B cell (primary cell): Measurements from ENCODE around the gene DOCK8. TPM values are rescaled to one million over a fixed set of nuclear protein-coding genes. Genes with fewer than 3 reads are reported as not detected.
"Not testable (repeated sequence)": the region's sequence is repeated elsewhere in the genome, so short reads cannot be mapped to it uniquely, and the experiment has no call there.

Experiments used
- ATAC-seq: fragments of 200-7000 bp; cut with Tn5 transposase; one replicate; pipeline ENCODE4 v1.10.0; 2021; ENCODE audit warnings: low read depth, mild to moderate bottlenecking, moderate number of reproducible peaks, moderate library complexity
- CTCF ChIA-PET: fragments of 350-600 bp; sonication (Branson Sonifier 250); formaldehyde crosslinking; loops from one replicate; lab custom pipeline; 2021; ENCODE audit warnings: antibody characterized with exemption, inconsistent platforms; lab: Charles Lee
- POLR2A ChIA-PET: fragments of 350-600 bp; sonication (Branson Sonifier 250); formaldehyde crosslinking; loops from one replicate; lab custom pipeline; 2021; ENCODE audit warnings: antibody characterized with exemption; lab: Charles Lee
- DNase-seq: peaks from one replicate; pipeline ENCODE4 v3.0.0; 2013
- H2AFZ ChIP-seq: 2 replicates; pipeline ENCODE4 v1.6.1; 2012; ENCODE audit warnings: mild to moderate bottlenecking, low read depth, low read length; ENCODE audit not compliant: insufficient read depth, poor library complexity, severe bottlenecking
- H3K27ac ChIP-seq, 2 donors: 1 replicate in 1 of 2; 2 replicates in 1 of 2; pipeline ENCODE4 v1.5.1; 2012 to 2013; ENCODE audit warnings: low read length in 2 of 2, mild to moderate bottlenecking in 2 of 2, moderate library complexity in 1 of 2
- H3K27me3 ChIP-seq, 4 experiments: fragments of 200-600 bp in 1 of 4; sonication (generic) in 1 of 4; replicated peaks in 1 of 4; 1 replicate in 2 of 4; 2 replicates in 2 of 4; pipeline versions ENCODE4 v1.6.1 to v1.7.0; 2013 to 2016; ENCODE audit warnings: low read length in 3 of 4, mild to moderate bottlenecking in 2 of 4, mixed read lengths in 1 of 4, moderate library complexity in 1 of 4; ENCODE audit not compliant: insufficient read depth in 4 of 4, control insufficient read depth in 3 of 4; ENCODE audit errors: control extremely low read depth in 1 of 4
- H3K36me3 ChIP-seq, 2 experiments: replicated peaks in 1 of 2; 1 replicate in 1 of 2; 2 replicates in 1 of 2; pipeline versions ENCODE4 v1.6.1 to v1.7.1; 2013; ENCODE audit warnings: low read length in 1 of 2; ENCODE audit not compliant: insufficient read depth in 2 of 2, control insufficient read depth in 1 of 2; ENCODE audit errors: control extremely low read depth in 1 of 2, extremely low read depth in 1 of 2
- H3K4me1 ChIP-seq, 2 donors: fragments of 200-600 bp in 1 of 2; sonication (generic) in 1 of 2; 1 replicate in 1 of 2; 2 replicates in 1 of 2; pipeline versions ENCODE4 v1.5.1 to v1.6.1; 2013 to 2017; ENCODE audit warnings: low read length in 2 of 2; ENCODE audit not compliant: control insufficient read depth in 2 of 2, insufficient read depth in 2 of 2
- H3K4me2 ChIP-seq: replicated peaks from 2 replicates; pipeline ENCODE3; 2012; ENCODE audit warnings: mild to moderate bottlenecking, low read depth, low read length; ENCODE audit not compliant: poor library complexity, severe bottlenecking
- H3K4me3 ChIP-seq, 5 experiments: fragments of 200-600 bp in 1 of 5; sonication (generic) in 1 of 5; 1 replicate in 3 of 5; 2 replicates in 2 of 5; pipeline versions ENCODE4 v1.5.1 to v1.7.0; 2011 to 2016; ENCODE audit warnings: low read length in 4 of 5, mild to moderate bottlenecking in 4 of 5, low read depth in 2 of 5, control low read depth in 1 of 5, moderate library complexity in 1 of 5; ENCODE audit not compliant: insufficient read depth in 1 of 5; ENCODE audit errors: control extremely low read depth in 1 of 5, extremely low read depth in 1 of 5
- H3K79me2 ChIP-seq: fragments of 200-600 bp; sonication (generic); one replicate; pipeline ENCODE4 v1.6.0; 2016; ENCODE audit warnings: low read length; ENCODE audit not compliant: control insufficient read depth, insufficient read depth
- H3K9ac ChIP-seq: fragments of 200-600 bp; sonication (generic); 2 replicates; pipeline ENCODE4 v1.6.1; 2017; ENCODE audit warnings: mild to moderate bottlenecking, low read length, moderate library complexity
- H3K9me3 ChIP-seq, 3 donors: one replicate each; pipeline versions ENCODE4 v1.6.1 to v1.7.1; 2013; ENCODE audit warnings: low read length in 2 of 3; ENCODE audit not compliant: control insufficient read depth in 2 of 3, insufficient read depth in 1 of 3; ENCODE audit errors: control extremely low read depth in 1 of 3
- H4K20me1 ChIP-seq: 2 replicates; pipeline ENCODE4 v1.6.0; 2012; ENCODE audit warnings: mild to moderate bottlenecking, low read length; ENCODE audit not compliant: insufficient read depth, control insufficient read depth, poor library complexity, severe bottlenecking
- H3K27ac Mint-ChIP-seq: one replicate; pipeline ENCODE4 v1.8.0; 2021; ENCODE audit warnings: mixed read lengths
- H3K27me3 Mint-ChIP-seq: one replicate; pipeline ENCODE4 v1.8.0; 2021; ENCODE audit warnings: mixed read lengths
- H3K4me1 Mint-ChIP-seq: one replicate; pipeline ENCODE4 v1.8.0; 2021; ENCODE audit warnings: mixed read lengths
- H3K4me3 Mint-ChIP-seq: one replicate; pipeline ENCODE4 v1.8.0; 2021; ENCODE audit warnings: mixed read lengths
- H3K9me3 Mint-ChIP-seq: one replicate; pipeline ENCODE4 v1.8.0; 2022; ENCODE audit warnings: mixed read lengths; ENCODE audit not compliant: insufficient read depth
- CTCF ChIP-seq: fragments of 200-600 bp; IDR thresholded peaks from one replicate; pipeline ENCODE4 v1.8.0; 2022; ENCODE audit warnings: antibody characterized with exemption, mild to moderate bottlenecking
- EZH2 ChIP-seq: IDR thresholded peaks from 2 replicates; pipeline ENCODE4 v1.6.1; 2012; ENCODE audit warnings: borderline replicate concordance, low read depth, mild to moderate bottlenecking, moderate library complexity, low read length; ENCODE audit not compliant: insufficient read depth, poor library complexity, severe bottlenecking
- WGBS: methylation state at CpG from one replicate; pipeline ENCODE4 v1.1.5; 2013; ENCODE audit warnings: missing lambda C conversion rate; ENCODE audit not compliant: insufficient coverage; 5-methylcytosine and 5-hydroxymethylcytosine counted together
- intact Hi-C: fragments of 100-400 bp; cut with micrococcal nuclease; formaldehyde crosslinking; loops from one replicate; pipeline ENCODE4 v1.10.0; 2022
- polyA plus RNA-seq: library from polyadenylated mRNA; depleted of rRNA; stranded (reverse); fragments of >200 nt; gene quantifications from 2 replicates; pipeline ENCODE4 v1.2.3, GENCODE V29; 2012
- total RNA-seq, 2 donors: library from RNA; stranded (reverse); fragments of 120-200 nt in 1 of 2; gene quantifications; 1 replicate in 1 of 2; 2 replicates in 1 of 2; pipeline versions ENCODE4 v1.2.3 to v1.2.4, GENCODE V29; 2013 to 2022

DOCK8 gene
- total and polyA plus RNA-seq, 2 donors (not counting 1 experiment from before 2014, with no cell fraction given): 47.6 to 288 TPM

GRCh38 chr9:227860-228259, 13.2 kb downstream of the DOCK8 start:
- Mint-ChIP-seq H3K27ac (no peak overlapping the region), H3K4me1 (peaks cover 18% of the 10 kb centered on the region), H3K9me3 (no peaks in the 10 kb centered on the region), H3K27me3 (no peaks in the 10 kb centered on the region), H3K4me3 (no peak overlapping the region)
- Histone ChIP-seq H3K9me3 (no peaks in the 10 kb centered on the region), H3K27me3 (no peaks in the 10 kb centered on the region), H3K36me3 (peaks cover 0 to 4% of the 10 kb centered on the region in 2 experiments), H3K79me2 (peaks cover 56% of the 10 kb centered on the region), H3K4me2 (no peak overlapping the region), H3K9ac (no peak overlapping the region), H3K27ac (no peak overlapping the region), H4K20me1 (no peaks in the 10 kb centered on the region), H3K4me1 (peaks cover 23 to 24% of the 10 kb centered on the region in 2 donors), H3K4me3 (no peak overlapping the region), H2AFZ (no peak overlapping the region)
- ChIA-PET CTCF (no interaction called here), POLR2A (no interaction called here)
- DNase-seq: no peak
- no peak for ATAC-seq
- no peak for TF ChIP-seq EZH2
- TF ChIP-seq CTCF: no peak
- WGBS: 89% methylated on average over 2 of the region's 3 CpGs
- intact Hi-C loops: no loop called here

- 100% methylated on average over 2 of the region's 5 CpGs for WGBS
- no peak overlapping the region for H3K27ac ChIP-seq
- H3K9ac ChIP-seq: no peak overlapping the region
- no peak overlapping the region for H3K27ac Mint-ChIP-seq
- H3K79me2 ChIP-seq: peaks cover 46% of the 10 kb centered on the region
- peaks cover 0 to 4% of the 10 kb centered on the region in 2 experiments for H3K36me3 ChIP-seq
- no peaks in the 10 kb centered on the region for H3K27me3 ChIP-seq
- no peaks in the 10 kb centered on the region for H4K20me1 ChIP-seq
- H3K4me2 ChIP-seq: no peak overlapping the region
- POLR2A ChIA-PET: no interaction called here
- no peaks in the 10 kb centered on the region for H3K27me3 Mint-ChIP-seq
- ATAC-seq (no peak), DNase-seq (no peak)
- no peaks in the 10 kb centered on the region for H3K9me3 ChIP-seq
- H2AFZ ChIP-seq: no peak overlapping the region
- TF ChIP-seq CTCF: no peak
- no peak for TF ChIP-seq EZH2
- no peak overlapping the region for H3K4me3 ChIP-seq
- CTCF ChIA-PET: interaction anchor here (0.6 kb wide), 1 partner anchor 58 kb away, joined by 5 read pairs; no protein-coding TSS in a partner anchor
- no peak overlapping the region for H3K4me3 Mint-ChIP-seq
- H3K4me1 ChIP-seq: peaks cover 11% of the 10 kb centered on the region in 2 donors
- intact Hi-C loops: no loop called here
- no peaks in the 10 kb centered on the region for H3K9me3 Mint-ChIP-seq
- H3K4me1 Mint-ChIP-seq: peaks cover 13% of the 10 kb centered on the region
Measured at GRCh38 chr9:228929-229695, 14.4 kb downstream of the DOCK8 start.

- H4K20me1 ChIP-seq, H3K27ac ChIP-seq, CTCF ChIA-PET, POLR2A ChIA-PET, H3K9ac ChIP-seq, H3K4me3 ChIP-seq, H3K9me3 Mint-ChIP-seq, H3K4me3 Mint-ChIP-seq, H3K36me3 ChIP-seq, H3K4me2 ChIP-seq, ATAC-seq, intact Hi-C loops, DNase-seq, H3K27me3 ChIP-seq, H3K27ac Mint-ChIP-seq, H3K27me3 Mint-ChIP-seq, H2AFZ ChIP-seq, H3K9me3 ChIP-seq, H3K4me1 ChIP-seq: not testable (repeated sequence)
- H3K79me2 ChIP-seq: peaks cover 30% of the 10 kb centered on the region
- no CpG with 5 or more reads among the region's 1 CpG for WGBS
- H3K4me1 Mint-ChIP-seq: peaks cover 15% of the 10 kb centered on the region
Measured at GRCh38 chr9:231625-232024, 17.0 kb downstream of the DOCK8 start.
